ENCODE results near the gene PSMA6.

PSMA6 gene

GRCh38 chr14:35292051-35292769 is at the start of gene PSMA6:
Gene PSMA6 (plus strand): TSS chr14:35292382. CDS start chr14:35292477, 95 bp downstream.
- TF ChIP-seq GATA2 (IDR thresholded peaks at IDR 0.05; ENCODE audit: low read depth, low read length), result no peak
- no peak for TF ChIP-seq GATA3 (IDR thresholded peaks at IDR 0.05; ENCODE audit: low read depth, low read length)

GRCh38 chr14:35242599-35243311 is 49.4 kb upstream of the PSMA6 start:
- TF ChIP-seq GATA3 (IDR thresholded peaks at IDR 0.05; ENCODE audit: low read depth, low read length) (no peak), GATA2 (IDR thresholded peaks at IDR 0.05; ENCODE audit: low read depth, low read length) (no peak)

- TF ChIP-seq GATA2 (IDR thresholded peaks at IDR 0.05; ENCODE audit: low read depth, low read length), result no peak
- TF ChIP-seq GATA3 (IDR thresholded peaks at IDR 0.05; ENCODE audit: low read depth, low read length), result no peak
These were observed 48.2 kb upstream of the PSMA6 start for GRCh38 chr14:35243956-35244355.

GRCh38 chr14:35244542-35244941 is 47.6 kb upstream of the PSMA6 start:
- TF ChIP-seq GATA2 (IDR thresholded peaks at IDR 0.05; ENCODE audit: low read depth, low read length), result no peak
- TF ChIP-seq GATA3 (IDR thresholded peaks at IDR 0.05; ENCODE audit: low read depth, low read length), result no peak

- TF ChIP-seq GATA3 (IDR thresholded peaks at IDR 0.05; ENCODE audit: low read depth, low read length) (no peak), GATA2 (IDR thresholded peaks at IDR 0.05; ENCODE audit: low read depth, low read length) (no peak)
These were observed 47.1 kb upstream of the PSMA6 start for GRCh38 chr14:35245051-35245450.

- TF ChIP-seq GATA3 (IDR thresholded peaks at IDR 0.05; ENCODE audit: low read depth, low read length) (no peak), GATA2 (IDR thresholded peaks at IDR 0.05; ENCODE audit: low read depth, low read length) (no peak)
These were observed 44.3 kb upstream of the PSMA6 start for GRCh38 chr14:35247777-35248475.

GRCh38 chr14:35248476-35248788 is 43.8 kb upstream of the PSMA6 start:
- TF ChIP-seq GATA2 (IDR thresholded peaks at IDR 0.05; ENCODE audit: low read depth, low read length), result no peak
- TF ChIP-seq GATA3 (IDR thresholded peaks at IDR 0.05; ENCODE audit: low read depth, low read length), result no peak

- no peak for TF ChIP-seq GATA2 (IDR thresholded peaks at IDR 0.05; ENCODE audit: low read depth, low read length)
- no peak for TF ChIP-seq GATA3 (IDR thresholded peaks at IDR 0.05; ENCODE audit: low read depth, low read length)
These were observed 41.9 kb upstream of the PSMA6 start for GRCh38 chr14:35250319-35250718.

GRCh38 chr14:35252451-35252868 is 39.7 kb upstream of the PSMA6 start:
- TF ChIP-seq GATA3 (IDR thresholded peaks at IDR 0.05; ENCODE audit: low read depth, low read length) (no peak), GATA2 (IDR thresholded peaks at IDR 0.05; ENCODE audit: low read depth, low read length) (no peak)

- TF ChIP-seq GATA3 (IDR thresholded peaks at IDR 0.05; ENCODE audit: low read depth, low read length) (no peak), GATA2 (IDR thresholded peaks at IDR 0.05; ENCODE audit: low read depth, low read length) (no peak)
These were observed 37.4 kb upstream of the PSMA6 start for GRCh38 chr14:35254736-35255135.

- TF ChIP-seq GATA2 (IDR thresholded peaks at IDR 0.05; ENCODE audit: low read depth, low read length), result no peak
- TF ChIP-seq GATA3 (IDR thresholded peaks at IDR 0.05; ENCODE audit: low read depth, low read length), result no peak
These were observed 36.5 kb upstream of the PSMA6 start for GRCh38 chr14:35255711-35256110.

GRCh38 chr14:35257809-35258208 is 34.4 kb upstream of the PSMA6 start:
- TF ChIP-seq GATA3 (IDR thresholded peaks at IDR 0.05; ENCODE audit: low read depth, low read length) (no peak), GATA2 (IDR thresholded peaks at IDR 0.05; ENCODE audit: low read depth, low read length) (no peak)

- TF ChIP-seq GATA2 (IDR thresholded peaks at IDR 0.05; ENCODE audit: low read depth, low read length), result no peak
- TF ChIP-seq GATA3 (IDR thresholded peaks at IDR 0.05; ENCODE audit: low read depth, low read length), result no peak
These were observed 33.8 kb upstream of the PSMA6 start for GRCh38 chr14:35258420-35258819.

GRCh38 chr14:35261774-35262173 is 30.4 kb upstream of the PSMA6 start:
- TF ChIP-seq GATA3 (IDR thresholded peaks at IDR 0.05; ENCODE audit: low read depth, low read length) (no peak), GATA2 (IDR thresholded peaks at IDR 0.05; ENCODE audit: low read depth, low read length) (no peak)

- no peak for TF ChIP-seq GATA3 (IDR thresholded peaks at IDR 0.05; ENCODE audit: low read depth, low read length)
- no peak for TF ChIP-seq GATA2 (IDR thresholded peaks at IDR 0.05; ENCODE audit: low read depth, low read length)
These were observed 29.7 kb upstream of the PSMA6 start for GRCh38 chr14:35262436-35262835.

Measured in SH-SY5Y (cell line).